SK-N-SH (cell line): ENCODE measurements around the gene LAMA1. TPM values are rescaled to one million over a fixed set of nuclear protein-coding genes. Genes with fewer than 3 reads are reported as not detected.

Experiments used
- CTCF ChIA-PET: fragments of 300-600, 350-600 bp; formaldehyde crosslinking; extraction: SDS; loops from one replicate; lab custom pipeline; 2021; lab: Yijun Ruan, JAX
- POLR2A ChIA-PET: fragments of 350-600 bp; sonication (Branson Sonifier 250); formaldehyde crosslinking; extraction: SDS; loops from one replicate; lab custom pipeline; 2020; ENCODE audit warnings: antibody characterized with exemption, inconsistent platforms; lab: Yijun Ruan, JAX
- DNase-seq: peaks from one replicate; pipeline ENCODE4 v3.0.0; 2012
- H2AFZ ChIP-seq: fragments of 200-600 bp; sonication (generic); 2 replicates; pipeline ENCODE4 v1.8.1; 2016; ENCODE audit warnings: antibody characterized with exemption, mild to moderate bottlenecking, low read depth
- H3F3A ChIP-seq: fragments of 200-600 bp; sonication (generic); replicated peaks from 2 replicates; pipeline ENCODE3; 2016; ENCODE audit warnings: antibody characterized with exemption, mild to moderate bottlenecking; ENCODE audit not compliant: insufficient read depth
- H3K27ac ChIP-seq, 2 experiments: fragments of 200-500 bp in 1 of 2; fragments of 200-600 bp in 1 of 2; sonication (Bioruptor generic) in 1 of 2; sonication (generic), shearing (Covaris generic) in 1 of 2; 2 replicates each; pipeline versions ENCODE4 v1.5.1 to v1.6.1; 2014 to 2016; ENCODE audit warnings: low read depth in 2 of 2, inconsistent platforms in 1 of 2, low read length in 1 of 2, mild to moderate bottlenecking in 1 of 2, mixed read lengths in 1 of 2
- H3K27me3 ChIP-seq: fragments of 200-600 bp; sonication (generic), shearing (Covaris generic); 2 replicates; pipeline ENCODE4 v1.6.1; 2016; ENCODE audit warnings: mixed run types; ENCODE audit not compliant: insufficient read depth
- H3K36me3 ChIP-seq, 2 experiments: fragments of 200-500 bp in 1 of 2; fragments of 200-600 bp in 1 of 2; sonication (Bioruptor generic) in 1 of 2; sonication (generic) in 1 of 2; replicated peaks in 1 of 2; 2 replicates each; pipeline versions ENCODE3 to v1.5.1; 2014 to 2016; ENCODE audit warnings: low read length in 1 of 2, mild to moderate bottlenecking in 1 of 2; ENCODE audit not compliant: insufficient read depth in 2 of 2, control insufficient read depth in 1 of 2
- H3K4me1 ChIP-seq, 2 experiments: fragments of 200-500 bp in 1 of 2; fragments of 200-600 bp in 1 of 2; sonication (Bioruptor generic) in 1 of 2; sonication (generic), shearing (Covaris generic) in 1 of 2; 2 replicates each; pipeline versions ENCODE4 v1.5.1 to v1.6.1; 2014 to 2016; ENCODE audit warnings: low read depth in 1 of 2, low read length in 1 of 2, mixed run types in 1 of 2; ENCODE audit not compliant: insufficient read depth in 2 of 2, control insufficient read depth in 1 of 2
- H3K4me2 ChIP-seq: fragments of 200-600 bp; sonication (generic), shearing (Covaris generic); 2 replicates; pipeline ENCODE4 v1.6.1; 2017; ENCODE audit warnings: mixed run types
- H3K4me3 ChIP-seq, 2 experiments: fragments of 200-500 bp in 1 of 2; fragments of 200-600 bp in 1 of 2; sonication (Bioruptor generic) in 1 of 2; sonication (generic), shearing (Covaris generic) in 1 of 2; 2 replicates each; pipeline versions ENCODE4 v1.5.1 to v1.8.1; 2014 to 2016; ENCODE audit warnings: low read depth in 2 of 2, inconsistent platforms in 1 of 2, low read length in 1 of 2, mild to moderate bottlenecking in 1 of 2, mixed read lengths in 1 of 2, moderate library complexity in 1 of 2
- H3K79me2 ChIP-seq: fragments of 200-600 bp; sonication (generic); 2 replicates; pipeline ENCODE4 v1.8.1; 2017; ENCODE audit warnings: mild to moderate bottlenecking; ENCODE audit not compliant: insufficient read depth
- H3K9ac ChIP-seq: fragments of 200-600 bp; sonication (generic); 2 replicates; pipeline ENCODE4 v1.6.1; 2017; ENCODE audit warnings: mixed run types
- H3K9me2 ChIP-seq: fragments of 200-600 bp; sonication (generic); 2 replicates; pipeline ENCODE4 v1.6.1; 2017; ENCODE audit warnings: mixed run types
- H3K9me3 ChIP-seq: fragments of 200-600 bp; sonication (generic); 2 replicates; pipeline ENCODE4 v1.6.1; 2017; ENCODE audit warnings: mixed run types, mild to moderate bottlenecking, moderate library complexity
- H4K20me1 ChIP-seq: fragments of 200-600 bp; sonication (generic); 2 replicates; pipeline ENCODE4 v1.6.1; 2017; ENCODE audit warnings: mild to moderate bottlenecking, mixed run types; ENCODE audit not compliant: insufficient read depth
- FOSL2 ChIP-seq: IDR thresholded peaks from 2 replicates; pipeline ENCODE4 v1.4.0; 2012; ENCODE audit warnings: low read depth, mild to moderate bottlenecking, moderate library complexity, borderline replicate concordance
- MEF2A ChIP-seq: IDR thresholded peaks from 2 replicates; pipeline ENCODE4 v1.4.0; 2012; ENCODE audit warnings: low read depth, borderline replicate concordance
- PBX3 ChIP-seq: IDR thresholded peaks from 2 replicates; pipeline ENCODE4; 2012
- REST ChIP-seq: IDR thresholded peaks from 2 replicates; pipeline ENCODE4 v1.6.1; 2012; ENCODE audit warnings: mild to moderate bottlenecking, low read depth, low read length, moderate library complexity
- SIN3A ChIP-seq: IDR thresholded peaks from 2 replicates; pipeline ENCODE4 v1.6.1; 2012; ENCODE audit warnings: low read depth, mild to moderate bottlenecking, low read length, moderate library complexity, borderline replicate concordance
- TEAD4 ChIP-seq: IDR thresholded peaks from 2 replicates; pipeline ENCODE4 v1.4.0; 2012; ENCODE audit warnings: mild to moderate bottlenecking, borderline replicate concordance; ENCODE audit not compliant: insufficient read depth
- WGBS: methylation state at CpG from one replicate; pipeline ENCODE4 v1.1.6; 2017; ENCODE audit warnings: low lambda C conversion rate; 5-methylcytosine and 5-hydroxymethylcytosine counted together
- polyA plus RNA-seq, 3 experiments: library from polyadenylated mRNA; depleted of rRNA; stranded (reverse); fragments of >200 nt; gene quantifications; 2 replicates each; pipeline ENCODE4 v1.2.3, GENCODE V29; 2012

LAMA1 gene
- polyA plus RNA-seq, 1 of the 3 experiments (the other 2 are of a cell fraction): 0.07 TPM

- no peak for TF ChIP-seq SIN3A
- TF ChIP-seq MEF2A: no peak
- TF ChIP-seq, all 33 proteins: peak for 0
Measured at GRCh38 chr18:6997808-6998207, 119.8 kb downstream of the LAMA1 start (continued).

- no peak overlapping the region for H2AFZ ChIP-seq
- H4K20me1 ChIP-seq: no peaks in the 10 kb centered on the region
- H3K27ac ChIP-seq: no peak overlapping the region; a peak in 1 of 4 replicates
- H3K9ac ChIP-seq: no peak overlapping the region
- ChIA-PET POLR2A (no interaction called here), CTCF (interaction anchor here (1.5 to 4.4 kb wide), 3 partner anchors 25 to 75 kb away, joined by 4 to 24 read pairs (median 5); no protein-coding TSS in a partner anchor)
- no peak overlapping the region; the same call in 1 of the 2 replicates for H3K4me2 ChIP-seq
- H3F3A ChIP-seq: no peaks in the 10 kb centered on the region
- 41% methylated on average over 7 of the region's 7 CpGs for WGBS
- no peaks in the 10 kb centered on the region for H3K9me2 ChIP-seq
- H3K27me3 ChIP-seq: no peaks in the 10 kb centered on the region
- no peak for TF ChIP-seq TEAD4
- no peak for TF ChIP-seq FOSL2
- H3K4me1 ChIP-seq: peaks cover 0 to 9% of the 10 kb centered on the region in 2 experiments; a peak in 2 of 4 replicates
- no peaks in the 10 kb centered on the region for H3K9me3 ChIP-seq
- no peaks in the 10 kb centered on the region for H3K36me3 ChIP-seq
- no peaks in the 10 kb centered on the region for H3K79me2 ChIP-seq
- DNase-seq: peak; percentile 22
- H3K4me3 ChIP-seq: no peak overlapping the region
Measured at GRCh38 chr18:6994771-6995430, 122.7 kb downstream of the LAMA1 start.

GRCh38 chr18:6994056-6994770 is 123.4 kb downstream of the LAMA1 start:
- no peak for TF ChIP-seq PBX3
- H3F3A ChIP-seq: no peaks in the 10 kb centered on the region
- H3K4me2 ChIP-seq: no peak overlapping the region
- H3K9me3 ChIP-seq: no peaks in the 10 kb centered on the region
- DNase-seq: no peak
- peaks cover 0 to 9% of the 10 kb centered on the region in 2 experiments; a peak in 2 of 4 replicates for H3K4me1 ChIP-seq
- POLR2A ChIA-PET: no interaction called here
- H3K36me3 ChIP-seq: no peaks in the 10 kb centered on the region
- H2AFZ ChIP-seq: no peak overlapping the region
- H4K20me1 ChIP-seq: no peaks in the 10 kb centered on the region
- H3K4me3 ChIP-seq: no peak overlapping the region
- CTCF ChIA-PET: interaction anchor here (1.4 to 4.4 kb wide), 4 partner anchors 25 to 108 kb away, joined by 4 to 24 read pairs (median 5); no protein-coding TSS in a partner anchor
- H3K27ac ChIP-seq: no peak overlapping the region
- no peaks in the 10 kb centered on the region for H3K79me2 ChIP-seq
- no peaks in the 10 kb centered on the region for H3K9me2 ChIP-seq
- 67% methylated on average over 7 of the region's 7 CpGs for WGBS
- H3K27me3 ChIP-seq: no peaks in the 10 kb centered on the region
- no peak overlapping the region for H3K9ac ChIP-seq

DNA sequence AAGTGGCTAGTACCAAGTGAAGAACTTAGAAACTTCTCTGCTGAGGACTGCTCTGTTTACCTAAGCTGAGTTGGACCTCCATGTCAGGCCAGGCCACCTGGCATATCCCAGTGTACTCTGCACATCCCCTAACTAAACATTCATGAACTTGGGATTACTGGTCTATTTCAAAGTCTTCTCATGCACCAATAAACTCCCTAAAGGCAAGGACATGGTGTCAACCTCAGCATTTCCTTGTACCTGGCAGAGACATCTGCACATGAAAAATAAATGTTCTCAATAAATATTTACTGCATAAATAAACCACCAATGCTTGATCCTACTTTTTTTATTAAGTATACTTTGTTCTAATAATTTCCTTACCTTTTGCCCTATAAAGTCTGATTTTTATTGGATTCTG is 124.8 kb downstream of the LAMA1 start:
- Histone ChIP-seq H3K4me1 (peaks cover 0 to 9% of the 10 kb centered on the region in 2 experiments; a peak in 2 of 4 replicates), H3K9me3 (no peaks in the 10 kb centered on the region), H3K27ac (no peak overlapping the region), H2AFZ (no peak overlapping the region), H3F3A (no peaks in the 10 kb centered on the region), H3K36me3 (no peaks in the 10 kb centered on the region), H4K20me1 (no peaks in the 10 kb centered on the region), H3K4me3 (no peak overlapping the region), H3K4me2 (no peak overlapping the region), H3K79me2 (no peaks in the 10 kb centered on the region), H3K9me2 (no peaks in the 10 kb centered on the region), H3K27me3 (no peaks in the 10 kb centered on the region), H3K9ac (no peak overlapping the region)
- TF ChIP-seq REST: no peak
- POLR2A ChIA-PET: no interaction called here
- CTCF ChIA-PET: no interaction called here
- DNase-seq: no peak
